Activated T-cell treated with anti-CD3 and anti-CD28 coated beads, Interleukin-2, amount 50 U/mL, for 48 hours (primary cell): ENCODE measurements around the gene DYNLT5.
"Not testable (repeated sequence)": the region's sequence is repeated elsewhere in the genome, so short reads cannot be mapped to it uniquely, and the experiment has no call there.

Experiments used
- DNase-seq, 2 experiments: peaks; one replicate each; pipeline ENCODE4 v3.0.0-alpha.2; 2020

Gene DYNLT5

DNA sequence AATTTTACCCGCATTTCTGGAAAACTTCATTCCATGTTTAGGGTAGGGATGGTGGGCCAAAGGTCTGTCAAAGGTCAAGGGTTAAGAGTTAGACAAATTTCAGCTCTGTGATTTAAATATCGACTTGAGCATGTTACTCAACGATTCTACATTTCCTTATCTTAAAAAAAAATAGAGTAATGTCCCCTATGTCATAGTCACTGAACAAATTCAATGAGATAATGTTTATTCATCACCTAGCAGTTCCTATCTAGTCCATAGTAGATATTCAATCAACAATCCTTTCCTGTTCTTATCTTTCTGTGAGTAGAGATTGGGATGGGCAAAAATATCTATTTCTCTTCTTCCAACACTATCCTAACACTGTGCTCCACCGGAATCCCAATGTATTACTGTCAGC, 1.1 kb upstream of the DYNLT5 start:
- no peak for DNase-seq

GRCh38 chr1:66752671-66753371, 562 bp downstream of the DYNLT5 start:
- no peak for DNase-seq

DNA sequence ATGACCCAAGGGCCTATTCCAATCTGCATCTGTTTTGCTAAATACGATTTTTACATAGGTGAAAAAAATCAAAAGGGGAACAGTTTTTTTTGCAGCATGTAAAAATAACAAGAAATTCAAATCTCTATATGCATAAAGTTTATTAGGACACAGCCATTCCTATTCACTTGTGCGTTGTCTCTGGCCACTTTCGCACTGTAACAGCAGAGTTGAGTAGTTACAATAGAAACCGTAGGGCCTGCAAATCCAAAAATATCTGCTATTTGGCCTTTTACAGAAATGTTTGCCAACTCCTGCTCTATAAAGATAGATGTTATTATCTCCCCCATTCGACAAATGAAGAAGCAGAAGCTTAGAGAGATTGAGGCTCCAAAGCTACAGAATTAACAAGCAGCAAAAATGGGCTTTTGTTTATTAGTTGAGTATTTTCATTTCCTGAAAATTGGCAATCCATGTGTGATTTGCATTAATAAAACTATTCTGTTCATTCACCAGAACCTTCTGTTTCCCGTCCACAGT, 5.5 kb downstream of the DYNLT5 start:
- DNase-seq = no peak

GRCh38 chr1:66758241-66758755, 6.0 kb downstream of the DYNLT5 start:
- DNase-seq = no peak

DNA sequence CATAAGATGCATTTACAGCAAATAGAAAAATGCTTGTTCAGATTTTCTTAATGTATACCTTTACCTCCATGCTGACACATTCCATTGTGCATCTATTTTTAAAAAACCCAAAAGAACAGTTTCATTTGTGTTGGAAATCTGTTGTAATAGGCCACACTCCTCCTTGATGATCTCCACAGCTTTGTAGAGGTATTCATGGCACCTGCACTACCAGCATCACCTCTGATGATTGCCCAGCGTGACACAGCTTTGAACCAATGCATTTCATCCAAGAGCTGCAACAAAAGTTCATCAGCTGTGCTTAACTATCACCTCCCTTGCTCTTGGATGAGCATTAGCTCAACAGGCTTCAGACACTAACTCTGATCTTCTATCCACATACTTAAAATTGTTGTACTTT, 8.2 kb downstream of the DYNLT5 start:
- no peak for DNase-seq

GRCh38 chr1:66761221-66761620, 9.0 kb downstream of the DYNLT5 start:
- DNase-seq = no peak

- peak; percentile 53 for DNase-seq
These were observed 12.8 kb downstream of the DYNLT5 start for GRCh38 chr1:66764994-66765578.

DNA sequence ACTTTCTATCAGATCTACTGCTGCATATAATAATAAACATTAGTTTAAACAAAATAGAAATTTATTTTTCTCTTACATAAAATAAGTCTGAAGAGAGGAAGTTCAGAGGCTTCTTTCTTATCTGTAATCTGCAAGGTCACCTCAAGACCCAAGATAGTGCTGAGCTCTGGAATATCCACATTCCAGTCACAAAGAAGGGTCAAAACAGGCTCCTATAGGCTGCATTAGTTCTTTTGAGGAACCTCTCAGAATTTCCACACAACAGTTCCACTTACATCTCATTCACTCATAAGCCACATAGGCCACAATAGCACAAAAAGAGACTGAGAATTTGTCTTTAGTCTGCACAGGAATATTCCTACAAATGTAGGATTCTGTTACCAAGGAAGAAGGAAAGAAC, 15.4 kb downstream of the DYNLT5 start:
- DNase-seq = no peak

GRCh38 chr1:66768965-66769364, 16.7 kb downstream of the DYNLT5 start:
- no peak for DNase-seq

DNA sequence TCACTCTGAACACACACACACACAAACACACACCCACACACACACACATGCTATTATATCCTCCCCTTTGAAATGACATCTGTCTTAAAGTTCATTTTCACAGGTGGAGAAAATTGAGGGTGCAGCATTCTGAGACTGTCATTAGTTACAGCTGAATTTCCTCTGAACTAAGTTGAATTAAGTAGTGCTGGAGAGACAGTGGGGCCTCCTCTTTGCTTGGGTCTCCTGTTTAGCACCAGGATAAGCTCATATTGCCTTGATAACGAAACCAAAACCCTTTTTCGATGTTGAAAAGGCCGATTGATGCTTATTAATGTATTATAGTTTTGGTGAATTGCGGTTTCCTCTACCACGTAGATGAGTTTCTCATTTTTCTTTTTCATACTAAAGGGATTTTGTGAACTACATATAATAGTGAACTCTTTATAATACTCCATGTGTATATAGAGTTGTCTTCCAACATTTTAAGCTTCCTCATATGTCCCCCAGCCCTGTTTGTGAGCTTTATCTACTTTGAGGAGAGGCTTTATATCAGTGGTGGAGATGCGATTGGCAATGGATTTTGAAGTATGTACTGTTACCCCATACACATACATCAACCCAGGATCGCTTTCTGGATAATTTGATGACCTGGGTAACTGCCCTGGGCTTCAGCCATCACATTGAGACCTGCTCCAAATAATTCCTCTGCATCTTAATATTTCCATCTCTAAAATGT, 17.4 kb downstream of the DYNLT5 start:
- DNase-seq = no peak

- DNase-seq = no peak
These were observed 18.0 kb downstream of the DYNLT5 start for GRCh38 chr1:66770240-66770639.

GRCh38 chr1:66770694-66771093, 18.4 kb downstream of the DYNLT5 start:
- no peak for DNase-seq

- no peak for DNase-seq
These were observed 21.0 kb downstream of the DYNLT5 start for GRCh38 chr1:66773227-66773626.

GRCh38 chr1:66774438-66774837, 22.2 kb downstream of the DYNLT5 start:
- no peak for DNase-seq

DNA sequence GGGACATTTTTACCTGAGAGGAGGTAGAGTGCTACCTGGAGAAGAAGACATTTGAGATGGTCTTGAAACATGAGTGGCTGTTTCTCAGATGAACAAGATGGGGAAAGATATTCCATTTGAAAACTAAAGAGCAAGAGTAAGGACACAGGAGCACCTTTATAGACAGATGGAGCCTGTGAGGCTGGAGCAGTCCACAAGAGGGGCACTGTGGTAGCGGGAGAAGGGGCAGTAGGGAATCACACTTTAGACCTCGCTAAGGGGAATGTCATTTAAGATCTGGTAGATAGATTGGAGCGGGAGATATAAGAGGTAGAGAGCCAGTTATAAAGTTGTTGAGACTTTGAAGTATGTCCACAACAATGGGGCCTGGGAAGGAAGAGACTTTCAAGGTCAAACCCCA, 23.4 kb downstream of the DYNLT5 start:
- no peak for DNase-seq

GRCh38 chr1:66777831-66778230, 25.6 kb downstream of the DYNLT5 start:
- no peak for DNase-seq

DNA sequence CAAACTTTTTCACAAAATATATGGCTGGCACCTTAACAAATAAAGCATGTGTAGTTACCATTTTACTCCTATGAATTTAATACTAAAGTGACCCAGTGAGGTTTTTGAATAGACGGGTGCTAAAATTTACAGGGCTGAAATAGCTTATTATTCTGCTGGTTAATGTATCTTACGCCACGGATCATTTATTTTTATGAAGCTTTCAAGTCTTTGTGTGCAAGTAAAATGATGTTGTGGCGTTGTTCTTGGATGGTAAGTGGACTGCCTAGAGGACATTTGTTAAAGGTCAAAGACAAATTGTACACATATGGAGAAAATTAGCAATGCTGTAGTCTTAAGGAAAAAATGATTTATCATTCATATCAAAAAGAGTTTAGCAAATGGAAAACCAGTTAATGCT, 26.0 kb downstream of the DYNLT5 start:
- DNase-seq = no peak

DNA sequence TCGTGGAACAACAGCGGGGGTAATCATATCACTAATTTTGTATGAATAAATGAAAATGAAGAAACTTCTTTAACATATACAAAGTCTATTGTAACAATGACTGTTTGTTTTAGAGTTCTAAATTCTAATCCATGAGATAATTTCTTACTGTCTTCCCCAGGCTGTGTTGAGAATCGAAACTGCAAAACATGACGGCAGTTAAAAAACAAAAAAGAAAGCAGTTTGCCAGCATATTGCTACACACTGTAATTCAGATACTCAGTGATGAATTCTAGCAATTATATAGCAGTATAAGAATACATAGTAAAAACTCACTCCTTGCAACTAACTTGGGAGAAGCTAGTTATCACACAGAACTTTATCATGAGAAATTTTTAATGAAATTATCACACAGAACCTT, 26.7 kb downstream of the DYNLT5 start:
- DNase-seq = no peak

DNA sequence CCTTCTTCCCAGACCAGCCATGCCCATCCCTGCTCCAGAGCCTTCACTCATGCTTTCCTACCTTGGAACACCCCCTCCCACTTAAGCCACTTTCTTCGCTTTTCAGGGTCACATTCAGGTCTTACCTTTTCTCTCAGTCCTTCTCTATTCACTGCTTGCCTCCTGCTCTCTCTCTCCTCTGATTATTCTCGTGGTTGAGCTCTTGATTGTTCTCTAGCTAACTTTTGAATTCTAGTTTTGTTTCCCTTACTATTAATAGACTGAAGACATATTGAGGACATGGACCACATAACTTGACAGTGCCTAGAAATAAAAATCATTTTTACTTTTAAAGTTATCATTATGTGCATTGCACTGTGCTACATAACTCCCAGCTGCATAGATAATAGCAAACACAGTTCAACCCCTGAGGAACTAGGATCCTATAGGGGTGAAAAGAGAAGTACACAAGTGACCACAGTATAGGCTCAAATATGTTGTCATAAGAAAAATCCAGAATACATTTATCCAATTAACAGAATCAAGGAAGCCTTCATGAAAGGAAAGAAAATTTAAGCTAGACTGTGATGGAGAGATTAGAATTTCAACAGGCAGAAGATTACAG, 27.3 kb downstream of the DYNLT5 start:
- no peak for DNase-seq

- not testable (repeated sequence) for DNase-seq
These were observed 33.5 kb downstream of the DYNLT5 start for GRCh38 chr1:66785800-66786199.

DNA sequence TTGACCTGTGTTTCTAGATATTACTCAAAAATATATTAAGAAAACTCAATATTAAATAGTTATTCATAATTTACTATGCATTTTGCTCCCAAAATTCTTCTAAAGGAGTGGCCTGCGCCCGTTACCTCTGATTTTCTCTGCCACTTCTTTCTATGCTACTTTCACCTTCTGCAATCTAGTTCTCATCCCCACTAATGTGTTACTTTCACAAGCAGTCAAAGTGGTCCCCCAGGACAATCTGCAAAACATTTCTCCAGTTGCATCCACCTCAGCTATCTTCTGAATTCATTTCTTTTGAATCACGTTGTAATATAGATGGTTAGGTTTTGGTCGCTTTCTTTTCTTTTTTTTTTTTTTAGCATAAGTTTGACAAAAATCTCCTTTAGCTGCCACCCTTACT, 35.4 kb downstream of the DYNLT5 start:
- DNase-seq = no peak

- peak; percentile 51 to 59 for DNase-seq
These were observed 36.1 kb downstream of the DYNLT5 start for GRCh38 chr1:66788231-66788939.
